ENCODE results near the gene OTULIN.

DNA sequence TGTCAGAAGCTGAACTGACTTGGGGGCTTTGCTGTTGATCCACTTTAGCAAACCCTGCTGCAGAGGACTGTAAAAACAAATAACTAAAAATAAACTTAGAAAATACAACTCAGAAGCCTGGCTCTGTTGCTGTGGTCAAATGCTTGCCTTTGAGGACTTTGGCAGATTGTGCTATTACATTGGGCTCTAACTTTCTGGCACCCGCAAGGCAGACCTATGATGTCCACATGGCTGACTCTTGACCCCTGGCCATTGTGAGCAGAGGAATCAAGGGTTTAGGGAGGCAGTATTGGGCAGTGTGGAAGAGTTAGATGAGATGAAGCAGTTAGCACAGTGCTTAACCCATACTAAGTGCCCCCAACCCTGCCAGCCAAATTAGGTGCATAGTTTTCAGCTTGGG lies 34.0 kb downstream of the OTULIN start:
- no peak for TF ChIP-seq EZH2 (IDR thresholded peaks at IDR 0.05; ENCODE audit: borderline replicate concordance, low read depth, low read length, severe bottlenecking)
- TF ChIP-seq, protein P1, sequence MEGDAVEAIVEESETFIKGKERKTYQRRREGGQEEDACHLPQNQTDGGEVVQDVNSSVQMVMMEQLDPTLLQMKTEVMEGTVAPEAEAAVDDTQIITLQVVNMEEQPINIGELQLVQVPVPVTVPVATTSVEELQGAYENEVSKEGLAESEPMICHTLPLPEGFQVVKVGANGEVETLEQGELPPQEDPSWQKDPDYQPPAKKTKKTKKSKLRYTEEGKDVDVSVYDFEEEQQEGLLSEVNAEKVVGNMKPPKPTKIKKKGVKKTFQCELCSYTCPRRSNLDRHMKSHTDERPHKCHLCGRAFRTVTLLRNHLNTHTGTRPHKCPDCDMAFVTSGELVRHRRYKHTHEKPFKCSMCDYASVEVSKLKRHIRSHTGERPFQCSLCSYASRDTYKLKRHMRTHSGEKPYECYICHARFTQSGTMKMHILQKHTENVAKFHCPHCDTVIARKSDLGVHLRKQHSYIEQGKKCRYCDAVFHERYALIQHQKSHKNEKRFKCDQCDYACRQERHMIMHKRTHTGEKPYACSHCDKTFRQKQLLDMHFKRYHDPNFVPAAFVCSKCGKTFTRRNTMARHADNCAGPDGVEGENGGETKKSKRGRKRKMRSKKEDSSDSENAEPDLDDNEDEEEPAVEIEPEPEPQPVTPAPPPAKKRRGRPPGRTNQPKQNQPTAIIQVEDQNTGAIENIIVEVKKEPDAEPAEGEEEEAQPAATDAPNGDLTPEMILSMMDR (IDR thresholded peaks at IDR 0.05; ENCODE audit: borderline replicate concordance, extremely low read depth, low read length, poor library complexity, severe bottlenecking): no peak

All from DND-41 (cell line).